A549 (cell line): ENCODE results near the gene CD46.

Experiments used
- CTCF ChIP-seq: fragments of >200 bp; sonication (Bioruptor Twin); formaldehyde crosslinking; IDR thresholded peaks from 3 replicates; pipeline ENCODE4 v1.5.1; 2016
- RAD21 ChIP-seq, 2 experiments: fragments of >200 bp in 1 of 2; sonication (Bioruptor Twin) in 1 of 2; formaldehyde crosslinking in 1 of 2; IDR thresholded peaks in 1 of 2; conservative IDR thresholded peaks in 1 of 2; 2 replicates in 1 of 2; 3 replicates in 1 of 2; pipeline ENCODE4 v1.6.1; 2012 to 2018; ENCODE audit warnings: inconsistent platforms in 1 of 2
- RCOR1 ChIP-seq: fragments of 150-350 bp; IDR thresholded peaks from 2 replicates; pipeline ENCODE4 v1.6.1; 2014; ENCODE audit warnings: antibody characterized with exemption, low read length, low read depth

GRCh38 chr1:207822602-207823451, 71.0 kb downstream of the CD46 start:
- TF ChIP-seq CTCF (no peak), RAD21 (conservative IDR thresholded peaks at IDR 0.05 in 1 of 2, IDR thresholded peaks at IDR 0.05 in 1 of 2) (no peak), RCOR1 (no peak)
